ENCODE measurements around the gene SUSD5.

GRCh38 chr3:33113772-33114621 is 104.6 kb downstream of the SUSD5 start, which contains the start of gene CRTAP:
- TF ChIP-seq CTCF (IDR thresholded peaks at IDR 0.05 in 8 of 11, conservative IDR thresholded peaks at IDR 0.05 in 3 of 11): peak in 3 of 11 experiments; percentile 7 to 28 (median 8)
- TF ChIP-seq POLR2A (IDR thresholded peaks at IDR 0.05): peak in 1 of 3 donors; percentile 56
